Measurements from ENCODE around the gene USP5.

- TF ChIP-seq CTCF (IDR thresholded peaks at IDR 0.05) (no peak), POLR2A (IDR thresholded peaks at IDR 0.05) (no peak)
Measured at GRCh38 chr12:6868211-6869048, 16.5 kb downstream of the USP5 start.

All from esophagus squamous epithelium (tissue), 4 donors.